Measurements from ENCODE around the gene TSSK6. TPM values are rescaled to one million over a fixed set of nuclear protein-coding genes. Genes with fewer than 3 reads are reported as not detected.

TSSK6 gene
- total and polyA plus RNA-seq, 2 experiments from 2014 or later = 0.63 to 4.9 TPM

- peaks cover 19% of the 10 kb centered on the region for H3F3A ChIP-seq (replicated peaks; ENCODE audit: low read depth)
- H3K9me3 Mint-ChIP-seq = no peaks in the 10 kb centered on the region
- DNase-seq (ENCODE audit: low spot score) (no peak), ATAC-seq (no peak)
- H3K27ac Mint-ChIP-seq = no peak overlapping the region; the same call in 1 of the 2 replicates
- H3K36me3 Mint-ChIP-seq (ENCODE audit: low read depth) = peaks cover 39% of the 10 kb centered on the region
- H3K9me2 ChIP-seq (ENCODE audit: insufficient read depth) = no peaks in the 10 kb centered on the region
- no peak overlapping the region for H3K4me3 ChIP-seq
- peaks cover 37% of the 10 kb centered on the region for H3K79me2 ChIP-seq (replicated peaks; ENCODE audit: insufficient read depth)
- no peaks in the 10 kb centered on the region for H3K27me3 ChIP-seq (ENCODE audit: insufficient read depth)
- no peak overlapping the region; the same call in 1 of the 2 replicates for H3K27ac ChIP-seq (ENCODE audit: low read depth)
- H3K4me2 ChIP-seq = no peak overlapping the region
- peaks cover 4% of the 10 kb centered on the region for H3K27me3 Mint-ChIP-seq (ENCODE audit: insufficient read depth, low read depth, poor library complexity)
- peaks cover 33% of the 10 kb centered on the region for H3K4me1 Mint-ChIP-seq
- TF ChIP-seq STAT1 (IDR thresholded peaks at IDR 0.05; ENCODE audit: unreplicated experiment) = no peak
- TF ChIP-seq CTCF (conservative IDR thresholded peaks at IDR 0.05; ENCODE audit: low read depth in 2 of 2) = no peak
- TF ChIP-seq ZNF114 (CRISPR knock-in tag; IDR thresholded peaks at IDR 0.05) = no peak
- no peak for TF ChIP-seq CREB1 (CRISPR knock-in tag; IDR thresholded peaks at IDR 0.05; ENCODE audit: low read depth)
- no peak for TF ChIP-seq ZNF331 (CRISPR knock-in tag; IDR thresholded peaks at IDR 0.05; ENCODE audit: low read depth)
- no peak for TF ChIP-seq NANOG (IDR thresholded peaks at IDR 0.05; ENCODE audit: borderline replicate concordance)
- TF ChIP-seq, protein P1, sequence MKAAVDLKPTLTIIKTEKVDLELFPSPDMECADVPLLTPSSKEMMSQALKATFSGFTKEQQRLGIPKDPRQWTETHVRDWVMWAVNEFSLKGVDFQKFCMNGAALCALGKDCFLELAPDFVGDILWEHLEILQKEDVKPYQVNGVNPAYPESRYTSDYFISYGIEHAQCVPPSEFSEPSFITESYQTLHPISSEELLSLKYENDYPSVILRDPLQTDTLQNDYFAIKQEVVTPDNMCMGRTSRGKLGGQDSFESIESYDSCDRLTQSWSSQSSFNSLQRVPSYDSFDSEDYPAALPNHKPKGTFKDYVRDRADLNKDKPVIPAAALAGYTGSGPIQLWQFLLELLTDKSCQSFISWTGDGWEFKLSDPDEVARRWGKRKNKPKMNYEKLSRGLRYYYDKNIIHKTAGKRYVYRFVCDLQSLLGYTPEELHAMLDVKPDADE (IDR thresholded peaks at IDR 0.05) = no peak
- TF ChIP-seq POLR2AphosphoS5 (IDR thresholded peaks at IDR 0.05; ENCODE audit: low read depth) = no peak
- TF ChIP-seq, protein P2, sequence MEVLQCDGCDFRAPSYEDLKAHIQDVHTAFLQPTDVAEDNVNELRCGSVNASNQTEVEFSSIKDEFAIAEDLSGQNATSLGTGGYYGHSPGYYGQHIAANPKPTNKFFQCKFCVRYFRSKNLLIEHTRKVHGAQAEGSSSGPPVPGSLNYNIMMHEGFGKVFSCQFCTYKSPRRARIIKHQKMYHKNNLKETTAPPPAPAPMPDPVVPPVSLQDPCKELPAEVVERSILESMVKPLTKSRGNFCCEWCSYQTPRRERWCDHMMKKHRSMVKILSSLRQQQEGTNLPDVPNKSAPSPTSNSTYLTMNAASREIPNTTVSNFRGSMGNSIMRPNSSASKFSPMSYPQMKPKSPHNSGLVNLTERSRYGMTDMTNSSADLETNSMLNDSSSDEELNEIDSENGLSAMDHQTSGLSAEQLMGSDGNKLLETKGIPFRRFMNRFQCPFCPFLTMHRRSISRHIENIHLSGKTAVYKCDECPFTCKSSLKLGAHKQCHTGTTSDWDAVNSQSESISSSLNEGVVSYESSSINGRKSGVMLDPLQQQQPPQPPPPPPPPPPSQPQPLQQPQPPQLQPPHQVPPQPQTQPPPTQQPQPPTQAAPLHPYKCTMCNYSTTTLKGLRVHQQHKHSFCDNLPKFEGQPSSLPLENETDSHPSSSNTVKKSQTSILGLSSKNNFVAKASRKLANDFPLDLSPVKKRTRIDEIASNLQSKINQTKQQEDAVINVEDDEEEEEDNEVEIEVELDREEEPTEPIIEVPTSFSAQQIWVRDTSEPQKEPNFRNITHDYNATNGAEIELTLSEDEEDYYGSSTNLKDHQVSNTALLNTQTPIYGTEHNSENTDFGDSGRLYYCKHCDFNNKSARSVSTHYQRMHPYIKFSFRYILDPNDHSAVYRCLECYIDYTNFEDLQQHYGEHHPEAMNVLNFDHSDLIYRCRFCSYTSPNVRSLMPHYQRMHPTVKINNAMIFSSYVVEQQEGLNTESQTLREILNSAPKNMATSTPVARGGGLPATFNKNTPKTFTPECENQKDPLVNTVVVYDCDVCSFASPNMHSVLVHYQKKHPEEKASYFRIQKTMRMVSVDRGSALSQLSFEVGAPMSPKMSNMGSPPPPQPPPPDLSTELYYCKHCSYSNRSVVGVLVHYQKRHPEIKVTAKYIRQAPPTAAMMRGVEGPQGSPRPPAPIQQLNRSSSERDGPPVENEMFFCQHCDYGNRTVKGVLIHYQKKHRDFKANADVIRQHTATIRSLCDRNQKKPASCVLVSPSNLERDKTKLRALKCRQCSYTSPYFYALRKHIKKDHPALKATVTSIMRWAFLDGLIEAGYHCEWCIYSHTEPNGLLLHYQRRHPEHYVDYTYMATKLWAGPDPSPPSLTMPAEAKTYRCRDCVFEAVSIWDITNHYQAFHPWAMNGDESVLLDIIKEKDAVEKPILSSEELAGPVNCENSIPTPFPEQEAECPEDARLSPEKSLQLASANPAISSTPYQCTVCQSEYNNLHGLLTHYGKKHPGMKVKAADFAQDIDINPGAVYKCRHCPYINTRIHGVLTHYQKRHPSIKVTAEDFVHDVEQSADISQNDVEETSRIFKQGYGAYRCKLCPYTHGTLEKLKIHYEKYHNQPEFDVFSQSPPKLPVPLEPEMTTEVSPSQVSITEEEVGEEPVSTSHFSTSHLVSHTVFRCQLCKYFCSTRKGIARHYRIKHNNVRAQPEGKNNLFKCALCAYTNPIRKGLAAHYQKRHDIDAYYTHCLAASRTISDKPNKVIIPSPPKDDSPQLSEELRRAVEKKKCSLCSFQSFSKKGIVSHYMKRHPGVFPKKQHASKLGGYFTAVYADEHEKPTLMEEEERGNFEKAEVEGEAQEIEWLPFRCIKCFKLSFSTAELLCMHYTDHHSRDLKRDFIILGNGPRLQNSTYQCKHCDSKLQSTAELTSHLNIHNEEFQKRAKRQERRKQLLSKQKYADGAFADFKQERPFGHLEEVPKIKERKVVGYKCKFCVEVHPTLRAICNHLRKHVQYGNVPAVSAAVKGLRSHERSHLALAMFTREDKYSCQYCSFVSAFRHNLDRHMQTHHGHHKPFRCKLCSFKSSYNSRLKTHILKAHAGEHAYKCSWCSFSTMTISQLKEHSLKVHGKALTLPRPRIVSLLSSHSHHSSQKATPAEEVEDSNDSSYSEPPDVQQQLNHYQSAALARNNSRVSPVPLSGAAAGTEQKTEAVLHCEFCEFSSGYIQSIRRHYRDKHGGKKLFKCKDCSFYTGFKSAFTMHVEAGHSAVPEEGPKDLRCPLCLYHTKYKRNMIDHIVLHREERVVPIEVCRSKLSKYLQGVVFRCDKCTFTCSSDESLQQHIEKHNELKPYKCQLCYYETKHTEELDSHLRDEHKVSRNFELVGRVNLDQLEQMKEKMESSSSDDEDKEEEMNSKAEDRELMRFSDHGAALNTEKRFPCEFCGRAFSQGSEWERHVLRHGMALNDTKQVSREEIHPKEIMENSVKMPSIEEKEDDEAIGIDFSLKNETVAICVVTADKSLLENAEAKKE (CRISPR knock-in tag; IDR thresholded peaks at IDR 0.05) = no peak
- TF ChIP-seq EZH2phosphoT487 (IDR thresholded peaks at IDR 0.05; ENCODE audit: unreplicated experiment) = no peak
- no peak for TF ChIP-seq REST (IDR thresholded peaks at IDR 0.05; ENCODE audit: unreplicated experiment)
- TF ChIP-seq EZH2 (IDR thresholded peaks at IDR 0.05; ENCODE audit: low read depth, unreplicated experiment) = no peak
- TF ChIP-seq JUNB (IDR thresholded peaks at IDR 0.05; ENCODE audit: unreplicated experiment) = no peak
- peaks cover 6% of the 10 kb centered on the region; the same call in 1 of the 2 replicates for H3K4me1 ChIP-seq (ENCODE audit: insufficient read depth)
- H2AFZ ChIP-seq = no peak overlapping the region
- H3K4me3 Mint-ChIP-seq = no peak overlapping the region
- peaks cover 6% of the 10 kb centered on the region; the same call in 1 of the 2 replicates for H3K36me3 ChIP-seq (ENCODE audit: insufficient read depth)
- peaks cover 30% of the 10 kb centered on the region for H4K20me1 ChIP-seq (replicated peaks; ENCODE audit: insufficient read depth)
Observed at GRCh38 chr19:19526581-19527370, 11.4 kb upstream of the TSSK6 start.

Data from GM23338 (cell line).